BLaER1 (cell line): ENCODE data around the gene PTGDS.
A peak's percentile ranks its signal among the peaks of the same experiment; 100 is the strongest.

Experiments used
- H3K27ac ChIP-seq: shearing (Covaris generic); formaldehyde crosslinking; 2 replicates; pipeline ENCODE4 v1.8.1; 2022
- H3K27me3 ChIP-seq: shearing (Covaris generic); formaldehyde crosslinking; 2 replicates; pipeline ENCODE4 v1.8.1; 2022
- H3K36me3 ChIP-seq: shearing (Covaris generic); formaldehyde crosslinking; 2 replicates; pipeline ENCODE4 v1.8.1; 2022
- H3K4me1 ChIP-seq: shearing (Covaris generic); formaldehyde crosslinking; 2 replicates; pipeline ENCODE4 v1.8.1; 2022
- H3K4me2 ChIP-seq: shearing (Covaris generic); formaldehyde crosslinking; 2 replicates; pipeline ENCODE4 v1.8.1; 2022
- H3K4me3 ChIP-seq: shearing (Covaris generic); formaldehyde crosslinking; 2 replicates; pipeline ENCODE4 v1.8.1; 2022
- H3K9ac ChIP-seq: shearing (Covaris generic); formaldehyde crosslinking; 2 replicates; pipeline ENCODE4 v1.8.1; 2022
- H3K9me3 ChIP-seq: shearing (Covaris generic); formaldehyde crosslinking; 2 replicates; pipeline ENCODE4 v1.8.1; 2022
- H4K20me1 ChIP-seq: shearing (Covaris generic); formaldehyde crosslinking; 2 replicates; pipeline ENCODE4 v1.8.1; 2022
- Cebpa-rat ChIP-seq: shearing (Covaris generic); IDR thresholded peaks from 2 replicates; pipeline ENCODE4 v1.8.1; 2022

The PTGDS gene

GRCh38 chr9:137026828-137027227 is 49.5 kb downstream of the PTGDS start:
- no peaks in the 10 kb centered on the region for H3K27me3 ChIP-seq
- H3K27ac ChIP-seq = peak overlapping the region; percentile 94
- H3K4me3 ChIP-seq = peak overlapping the region; percentile 74
- peaks cover 41% of the 10 kb centered on the region for H4K20me1 ChIP-seq
- no peak for TF ChIP-seq Cebpa-rat
- no peaks in the 10 kb centered on the region for H3K9me3 ChIP-seq
- H3K4me2 ChIP-seq = peak overlapping the region; percentile 94
- H3K4me1 ChIP-seq = peaks cover 71% of the 10 kb centered on the region
- H3K9ac ChIP-seq = peak overlapping the region; percentile 80
- H3K36me3 ChIP-seq = peaks cover 12% of the 10 kb centered on the region; the same call in 1 of the 2 replicates

- H3K27me3 ChIP-seq = no peaks in the 10 kb centered on the region
- peaks cover 79% of the 10 kb centered on the region for H3K4me1 ChIP-seq
- H4K20me1 ChIP-seq = peaks cover 41% of the 10 kb centered on the region
- H3K9me3 ChIP-seq = no peaks in the 10 kb centered on the region
- H3K36me3 ChIP-seq = peaks cover 7% of the 10 kb centered on the region; the same call in 1 of the 2 replicates
- peak within 1 kb of the TSS; percentile 94 for H3K4me2 ChIP-seq
- peak within 1 kb of the TSS; percentile 74 for H3K4me3 ChIP-seq
- peak within 1 kb of the TSS; percentile 94 for H3K27ac ChIP-seq
- TF ChIP-seq Cebpa-rat = no peak
- H3K9ac ChIP-seq = peak within 1 kb of the TSS; percentile 80
These were observed 50.3 kb downstream of the PTGDS start, which contains the start of gene ABCA2 for GRCh38 chr9:137027369-137028262. ABCA2 (minus strand) TSS chr9:137028237; CDS start chr9:137028140, 97 bp downstream.

- peak overlapping the region; percentile 94 for H3K27ac ChIP-seq
- H3K27me3 ChIP-seq = no peaks in the 10 kb centered on the region
- H3K4me3 ChIP-seq = peak overlapping the region; percentile 74
- H3K4me2 ChIP-seq = peak overlapping the region; percentile 94
- no peaks in the 10 kb centered on the region for H3K9me3 ChIP-seq
- peaks cover 39% of the 10 kb centered on the region for H4K20me1 ChIP-seq
- H3K36me3 ChIP-seq = 0 out of 2 replicates have a peak, but pooled peaks cover 6% of the 10 kb centered on the region
- TF ChIP-seq Cebpa-rat = no peak
- peak overlapping the region; percentile 80 for H3K9ac ChIP-seq
- H3K4me1 ChIP-seq = peaks cover 87% of the 10 kb centered on the region
These were observed 51.2 kb downstream of the PTGDS start for GRCh38 chr9:137028263-137029057.

DNA sequence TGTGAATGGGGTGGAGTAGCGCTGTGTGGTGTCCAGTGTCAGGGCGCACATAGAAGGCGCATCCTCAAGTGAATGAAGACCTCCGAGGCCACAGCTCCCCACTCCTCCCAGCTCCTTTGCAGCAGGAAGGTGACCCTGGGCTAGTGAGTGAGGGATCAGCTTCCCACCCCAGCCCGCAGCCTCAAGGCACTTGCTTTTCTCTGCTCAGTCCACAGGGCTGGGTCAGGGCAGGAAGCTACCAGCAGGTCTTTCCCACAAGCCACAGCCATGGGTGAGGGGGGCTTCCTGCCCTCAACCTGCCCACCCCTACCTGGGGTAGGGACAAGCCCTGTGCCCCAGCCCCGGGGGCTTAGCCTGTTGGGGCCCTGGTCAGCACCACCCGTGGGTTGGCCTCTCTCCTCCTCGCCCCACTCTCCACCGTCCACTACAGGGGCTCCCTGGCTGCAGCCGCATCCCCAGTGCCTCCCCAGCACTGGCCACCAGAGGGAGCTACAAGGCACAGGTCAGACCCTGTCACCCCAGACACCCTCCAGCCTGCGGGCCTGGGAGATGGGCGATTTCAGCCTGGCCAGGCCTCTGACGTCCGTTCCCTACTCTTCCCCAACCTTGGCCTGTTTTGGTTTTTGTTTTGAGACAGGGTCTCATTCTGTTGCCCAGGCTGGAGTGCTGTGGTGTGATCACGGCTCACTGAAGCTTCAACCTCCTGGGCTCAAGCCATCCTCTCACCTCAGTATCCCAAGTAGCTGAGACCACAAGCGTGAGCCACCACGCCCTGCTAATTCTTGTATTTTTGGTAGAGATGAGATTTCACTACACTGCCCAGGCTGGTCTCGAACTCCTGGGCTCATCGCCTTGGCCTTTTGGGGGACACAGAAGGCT is 52.0 kb downstream of the PTGDS start:
- no peaks in the 10 kb centered on the region for H3K36me3 ChIP-seq
- H3K4me1 ChIP-seq = peaks cover 94% of the 10 kb centered on the region
- peak overlapping the region; percentile 80 for H3K9ac ChIP-seq
- peak overlapping the region; percentile 74 for H3K4me3 ChIP-seq
- no peaks in the 10 kb centered on the region for H3K27me3 ChIP-seq
- peaks cover 30% of the 10 kb centered on the region for H4K20me1 ChIP-seq
- no peak for TF ChIP-seq Cebpa-rat
- H3K4me2 ChIP-seq = peak overlapping the region; percentile 94
- no peaks in the 10 kb centered on the region for H3K9me3 ChIP-seq
- H3K27ac ChIP-seq = peak overlapping the region; percentile 94

GRCh38 chr9:137030006-137030405 is 52.7 kb downstream of the PTGDS start:
- H3K4me1 ChIP-seq = peaks cover 94% of the 10 kb centered on the region
- peaks cover 26% of the 10 kb centered on the region for H4K20me1 ChIP-seq
- H3K9ac ChIP-seq = peak overlapping the region; percentile 80
- no peak for TF ChIP-seq Cebpa-rat
- peak overlapping the region; percentile 74 for H3K4me3 ChIP-seq
- H3K27me3 ChIP-seq = no peaks in the 10 kb centered on the region
- H3K4me2 ChIP-seq = peak overlapping the region; percentile 94
- H3K36me3 ChIP-seq = no peaks in the 10 kb centered on the region
- H3K27ac ChIP-seq = peak overlapping the region; percentile 94
- no peaks in the 10 kb centered on the region for H3K9me3 ChIP-seq

- H3K4me3 ChIP-seq = peak overlapping the region; percentile 74
- H3K4me2 ChIP-seq = peak overlapping the region; percentile 94
- peaks cover 17% of the 10 kb centered on the region for H4K20me1 ChIP-seq
- no peaks in the 10 kb centered on the region for H3K27me3 ChIP-seq
- H3K9ac ChIP-seq = peak overlapping the region; percentile 80
- peaks cover 94% of the 10 kb centered on the region for H3K4me1 ChIP-seq
- no peaks in the 10 kb centered on the region for H3K9me3 ChIP-seq
- peak; percentile 90 for TF ChIP-seq Cebpa-rat
- peak overlapping the region; percentile 94 for H3K27ac ChIP-seq
- H3K36me3 ChIP-seq = no peaks in the 10 kb centered on the region
These were observed 53.5 kb downstream of the PTGDS start for GRCh38 chr9:137030538-137031527.
